Activated CD4-positive, alpha-beta T cell treated with anti-CD3 and anti-CD28 coated beads, Interleukin-2, amount 50 U/mL, for 48 hours (primary cell): ENCODE data around the gene ADAMTS14.

ENCODE experiments used
- DNase-seq, 2 experiments: peaks; one replicate each; pipeline ENCODE4 v3.0.0-alpha.2; 2020

Gene ADAMTS14

GRCh38 chr10:70733051-70733450, 60.7 kb downstream of the ADAMTS14 start:
- no peak for DNase-seq

DNA sequence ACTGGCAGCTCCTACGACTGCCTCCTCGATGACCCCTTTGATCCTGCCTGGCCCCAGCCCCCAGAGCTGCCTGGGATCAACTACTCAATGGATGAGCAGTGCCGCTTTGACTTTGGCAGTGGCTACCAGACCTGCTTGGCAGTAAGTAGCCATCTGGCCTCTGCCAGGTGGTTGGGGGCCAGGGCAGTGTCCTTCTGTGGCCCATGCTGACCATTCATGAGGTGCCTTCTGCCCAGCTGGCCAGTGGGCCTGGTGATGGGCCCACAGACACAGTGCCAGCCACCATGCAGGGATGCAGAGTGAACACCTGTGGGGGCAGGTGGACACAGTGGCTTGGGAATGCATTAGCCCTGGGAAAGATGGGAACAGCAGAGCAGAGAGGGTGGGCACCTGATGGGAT, 62.9 kb downstream of the ADAMTS14 start:
- DNase-seq: no peak

DNA sequence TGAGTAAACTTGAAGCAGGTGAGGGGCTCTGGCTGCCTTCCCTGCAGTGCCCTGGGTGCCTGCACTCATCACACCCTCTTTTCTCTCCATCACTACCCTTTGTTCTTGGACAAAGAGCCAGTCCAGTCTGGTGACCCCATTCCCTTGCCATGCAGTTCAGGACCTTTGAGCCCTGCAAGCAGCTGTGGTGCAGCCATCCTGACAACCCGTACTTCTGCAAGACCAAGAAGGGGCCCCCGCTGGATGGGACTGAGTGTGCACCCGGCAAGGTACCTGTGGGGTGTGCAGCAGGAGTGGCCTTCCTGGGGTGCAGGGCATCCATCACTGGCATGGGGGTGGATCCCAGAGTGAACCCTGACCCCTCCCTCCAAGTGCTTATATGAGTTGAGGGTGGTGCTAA, 64.2 kb downstream of the ADAMTS14 start:
- no peak for DNase-seq

DNA sequence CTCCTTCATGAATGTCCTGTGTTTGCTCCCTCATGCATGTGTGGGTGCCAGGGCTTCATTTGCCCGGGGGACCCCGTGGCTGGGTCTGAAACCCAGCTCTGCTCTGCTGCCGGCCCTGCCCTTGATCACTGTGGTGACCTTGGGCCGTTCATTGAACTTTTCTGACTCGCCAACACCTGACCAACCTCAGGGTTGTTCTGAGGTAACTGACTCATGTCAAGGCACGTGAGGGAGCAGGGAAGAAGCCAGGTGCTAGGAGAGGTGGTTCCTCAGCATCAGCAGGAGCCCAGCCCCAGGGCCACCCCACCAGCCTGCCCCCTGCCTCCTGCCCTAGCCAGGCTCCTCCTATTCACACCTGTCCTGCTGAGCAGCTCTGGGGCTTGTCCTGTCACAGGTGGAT, 64.9 kb downstream of the ADAMTS14 start:
- no peak for DNase-seq

GRCh38 chr10:70738006-70738760, 65.9 kb downstream of the ADAMTS14 start:
- DNase-seq: no peak

- DNase-seq: no peak
These were observed 66.4 kb downstream of the ADAMTS14 start for GRCh38 chr10:70738761-70739121.

DNA sequence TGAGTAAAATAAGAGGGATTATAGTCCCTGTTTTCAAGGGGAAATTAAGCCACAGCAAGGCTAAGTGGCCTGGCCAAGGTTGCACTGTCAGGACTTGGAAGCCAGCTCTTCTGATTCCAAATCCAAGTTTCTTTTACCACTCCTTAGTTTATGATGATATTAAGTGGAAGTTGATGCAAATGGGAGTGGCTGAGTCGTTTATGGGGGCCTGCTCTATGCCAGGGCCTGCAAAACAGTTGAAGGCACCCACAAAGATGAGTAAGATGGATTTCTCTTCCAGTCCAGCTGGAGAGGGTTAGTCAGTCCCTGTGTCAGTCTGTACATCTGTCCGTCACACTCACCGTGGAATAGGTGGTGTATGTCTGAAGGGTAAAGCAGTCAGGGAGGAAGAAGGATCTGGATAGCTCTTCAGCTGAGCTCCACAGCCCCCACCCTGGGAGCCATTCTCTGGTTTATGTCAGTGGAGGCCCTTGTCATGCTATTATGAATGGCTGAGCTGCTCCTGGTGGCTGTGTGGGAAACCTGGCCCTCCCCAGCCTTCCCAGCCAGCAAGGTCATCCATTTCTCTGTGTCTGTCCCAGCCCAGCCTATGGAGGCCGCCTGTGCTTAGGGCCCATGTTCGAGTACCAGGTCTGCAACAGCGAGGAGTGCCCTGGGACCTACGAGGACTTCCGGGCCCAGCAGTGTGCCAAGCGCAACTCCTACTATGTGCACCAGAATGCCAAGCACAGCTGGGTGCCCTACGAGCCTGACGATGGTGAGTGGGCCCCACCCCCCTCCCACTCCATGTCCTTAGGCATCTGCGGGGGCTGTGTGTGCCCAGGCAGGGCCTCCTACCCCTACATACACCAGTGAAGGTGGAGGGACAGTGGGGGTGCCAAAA, 68.3 kb downstream of the ADAMTS14 start:
- DNase-seq: no peak

DNA sequence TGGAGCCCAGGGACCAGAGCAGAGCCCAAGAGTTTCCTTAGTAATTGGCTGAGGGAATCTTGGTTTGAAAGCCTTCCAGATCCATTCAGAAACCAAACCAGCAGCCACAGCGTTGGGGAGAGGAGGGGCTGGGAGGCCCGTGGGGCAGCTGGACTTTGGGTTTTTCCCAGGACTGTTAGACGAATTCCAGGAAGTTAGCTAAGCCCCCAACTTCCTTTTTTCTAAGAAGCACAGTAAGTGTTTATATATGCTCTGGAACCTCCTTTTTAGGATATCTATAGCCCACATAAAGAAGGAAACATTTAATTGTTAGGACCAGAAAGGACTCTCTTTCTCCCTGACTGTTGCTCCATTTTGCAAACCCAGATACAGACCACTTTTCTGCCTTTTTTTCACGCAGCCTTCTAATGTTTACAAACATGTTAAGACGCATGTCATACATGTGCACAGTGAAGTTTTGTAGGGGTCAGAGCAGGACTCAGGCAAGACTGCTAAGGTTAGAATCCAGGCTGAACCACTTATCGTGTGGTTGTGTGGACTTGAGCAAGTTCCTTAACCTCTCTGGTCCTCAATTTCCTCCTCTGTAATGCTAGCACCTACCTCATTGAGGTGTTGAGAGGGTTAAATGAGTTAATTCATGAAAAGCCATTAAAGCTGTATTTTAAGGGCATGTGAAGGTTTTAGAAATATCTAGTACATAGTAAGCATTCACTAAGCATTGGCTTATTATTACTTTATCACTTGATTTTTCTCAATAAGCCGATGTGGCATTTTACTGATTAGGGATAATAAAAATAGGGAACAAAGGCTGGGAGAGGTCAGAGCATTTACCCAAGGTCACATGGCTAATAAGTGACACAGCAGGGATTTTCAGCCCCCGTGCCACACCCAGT, 70.5 kb downstream of the ADAMTS14 start:
- no peak for DNase-seq

DNA sequence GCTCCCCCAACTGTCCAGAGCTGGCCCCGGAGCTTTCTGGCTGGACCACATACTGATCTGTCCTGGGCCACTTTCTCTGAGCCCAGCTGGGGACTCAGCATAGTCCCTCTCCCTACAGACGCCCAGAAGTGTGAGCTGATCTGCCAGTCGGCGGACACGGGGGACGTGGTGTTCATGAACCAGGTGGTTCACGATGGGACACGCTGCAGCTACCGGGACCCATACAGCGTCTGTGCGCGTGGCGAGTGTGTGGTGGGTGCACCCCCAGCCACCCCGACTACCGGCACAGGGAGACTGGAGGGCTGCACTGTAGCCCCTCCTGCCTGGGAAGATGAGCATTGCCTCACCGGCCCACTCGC, 71.1 kb downstream of the ADAMTS14 start:
- no peak for DNase-seq

DNA sequence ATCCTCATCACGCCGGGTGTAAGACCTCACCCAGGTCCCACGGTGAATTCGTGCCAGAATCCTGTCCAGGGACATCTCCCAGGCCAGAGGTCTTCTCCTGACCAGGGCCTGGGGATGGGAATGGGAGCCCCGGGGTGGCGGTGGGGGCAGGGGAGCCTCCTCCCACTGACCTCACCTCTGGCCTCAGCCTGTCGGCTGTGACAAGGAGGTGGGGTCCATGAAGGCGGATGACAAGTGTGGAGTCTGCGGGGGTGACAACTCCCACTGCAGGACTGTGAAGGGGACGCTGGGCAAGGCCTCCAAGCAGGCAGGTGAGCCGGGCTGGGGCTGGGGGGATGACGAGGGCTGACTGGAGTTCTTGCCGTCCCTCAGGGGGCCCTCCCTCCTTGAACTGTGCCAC, 71.6 kb downstream of the ADAMTS14 start:
- no peak for DNase-seq

DNA sequence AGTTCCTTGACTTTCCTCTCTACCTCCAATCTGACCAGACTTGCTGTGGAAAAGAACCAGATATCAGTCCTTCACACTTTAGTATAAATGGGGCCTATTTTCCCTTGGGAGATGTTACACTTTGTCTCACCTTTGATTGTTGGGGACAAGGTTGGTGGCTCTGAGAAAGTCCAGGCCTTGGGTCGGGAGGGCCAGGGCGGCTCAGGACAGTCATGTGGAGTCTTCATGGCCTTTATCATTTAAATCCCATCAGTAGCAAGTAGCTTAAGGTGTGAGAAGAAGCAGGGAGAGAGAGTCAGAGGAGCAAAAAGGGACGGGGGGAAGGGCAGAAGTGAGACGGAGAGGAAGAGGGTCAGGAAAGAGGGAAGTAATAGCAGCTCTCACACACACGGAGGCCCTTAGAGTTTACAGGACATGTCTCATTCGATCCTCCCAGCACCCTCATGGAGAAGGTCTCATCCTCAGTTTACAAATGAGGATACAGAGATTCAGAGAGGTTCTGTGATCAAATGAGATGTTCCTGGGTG, 72.4 kb downstream of the ADAMTS14 start:
- DNase-seq: no peak

DNA sequence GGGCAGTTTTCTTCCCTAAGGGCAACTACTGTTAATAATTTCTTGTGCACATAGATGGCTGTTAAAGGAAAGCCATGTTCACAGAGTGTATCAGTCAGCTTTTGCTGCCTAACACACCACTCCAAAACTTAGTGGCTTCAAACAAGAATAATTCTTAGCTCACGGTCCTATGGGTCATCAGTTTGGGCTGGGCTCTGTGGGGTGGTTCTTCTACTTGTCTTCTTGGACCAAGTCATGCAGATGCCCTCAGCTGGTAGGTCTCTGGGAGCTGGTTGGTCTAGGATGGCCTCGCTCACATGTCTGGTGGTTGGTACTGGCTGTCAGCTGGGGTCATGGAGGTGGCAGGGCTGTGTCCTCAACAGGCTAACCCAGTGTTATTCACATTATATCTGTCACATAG, 73.2 kb downstream of the ADAMTS14 start:
- DNase-seq: no peak

DNA sequence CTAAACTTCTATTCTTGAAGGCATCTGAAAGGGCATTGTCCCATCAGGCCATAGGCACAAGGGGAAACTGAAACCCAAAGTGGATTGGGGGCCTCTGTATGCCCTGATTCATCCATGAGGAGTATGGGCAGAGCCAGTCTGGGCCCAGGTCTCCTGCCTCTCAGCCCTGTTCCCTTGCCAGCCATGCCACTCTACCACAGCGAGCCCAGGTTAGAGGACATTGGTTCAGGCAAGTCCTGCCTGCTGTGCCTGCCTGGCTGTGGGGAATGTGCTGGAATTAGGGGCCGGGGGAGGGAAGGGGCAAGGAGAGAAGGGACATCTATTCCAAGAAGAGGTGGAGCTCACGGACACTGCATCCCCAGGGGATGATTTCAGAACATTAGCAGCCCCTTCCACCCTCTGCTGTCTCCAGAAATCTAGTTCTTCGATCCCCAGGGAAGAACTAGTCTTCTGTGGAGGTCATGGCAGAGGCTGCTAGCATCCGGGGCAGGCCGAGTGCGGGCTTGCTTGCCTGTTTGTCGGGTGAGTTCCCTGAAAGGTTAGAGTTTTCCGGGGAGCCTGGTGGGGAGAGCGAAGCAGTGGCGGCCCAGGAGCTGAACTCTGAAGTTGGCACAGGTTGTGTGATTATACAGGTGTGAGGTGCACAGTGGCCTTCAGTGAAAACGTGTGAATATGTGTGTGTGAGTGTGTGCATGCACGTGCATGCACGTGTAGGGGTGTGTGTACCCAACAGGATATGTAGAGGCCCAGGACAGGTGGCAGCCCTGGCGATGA, 75.1 kb downstream of the ADAMTS14 start:
- no peak for DNase-seq

DNA sequence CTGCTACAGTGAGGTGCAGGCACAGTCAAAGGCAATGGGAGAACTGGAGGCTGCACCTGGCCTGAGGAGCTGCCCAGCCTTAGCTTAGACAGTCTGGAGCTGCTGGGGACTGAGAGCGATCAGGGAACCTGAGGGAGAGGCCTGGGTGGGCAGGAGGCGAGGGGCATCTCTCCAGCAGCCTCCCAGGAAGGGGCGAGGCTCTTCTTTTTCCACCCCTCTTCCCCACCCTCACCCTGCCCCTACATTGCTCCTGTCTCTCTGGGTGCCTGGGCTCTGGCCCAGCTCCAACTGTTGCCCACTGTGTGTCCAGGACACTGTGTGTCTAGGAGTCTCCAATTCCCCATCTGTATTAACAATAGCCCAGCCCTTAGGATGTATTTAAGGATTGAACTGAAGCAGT, 76.0 kb downstream of the ADAMTS14 start:
- no peak for DNase-seq

DNA sequence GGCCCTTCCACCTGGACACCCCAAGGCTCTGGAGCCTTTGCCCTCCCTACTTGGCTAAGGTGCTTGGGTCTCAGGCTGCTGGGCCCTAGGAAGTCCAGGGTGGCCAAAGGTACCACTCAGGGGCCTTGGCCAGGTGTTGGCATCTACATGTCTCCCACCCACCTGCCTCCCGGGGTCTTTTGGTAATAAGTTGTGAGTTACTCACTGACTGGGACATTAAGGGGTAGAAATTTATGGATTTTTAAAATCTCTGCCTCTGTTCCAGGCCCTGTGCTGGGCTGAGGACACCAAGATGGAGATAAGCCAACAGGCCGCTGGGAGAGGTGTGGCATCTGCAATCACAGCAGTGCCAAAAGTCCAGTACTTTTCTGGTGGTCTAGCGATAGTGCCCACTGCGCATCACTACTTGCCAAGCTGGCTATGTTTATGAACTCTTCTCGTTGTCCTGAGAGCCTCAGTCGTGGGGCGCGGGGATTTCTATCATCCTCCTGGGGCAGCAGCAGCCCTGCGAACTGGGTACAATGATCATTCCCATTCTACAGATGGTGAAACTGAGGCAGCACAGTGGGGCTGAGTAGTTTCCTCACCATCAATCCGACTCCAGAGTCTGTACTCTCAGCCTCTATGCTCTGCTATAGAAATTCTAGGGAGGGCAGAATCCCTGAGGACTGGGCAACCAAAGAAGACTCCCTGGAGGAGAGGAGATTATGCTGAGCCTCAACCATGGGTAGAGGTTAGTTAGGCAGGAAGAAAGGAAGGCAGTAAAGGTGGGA, 76.7 kb downstream of the ADAMTS14 start:
- DNase-seq: no peak

DNA sequence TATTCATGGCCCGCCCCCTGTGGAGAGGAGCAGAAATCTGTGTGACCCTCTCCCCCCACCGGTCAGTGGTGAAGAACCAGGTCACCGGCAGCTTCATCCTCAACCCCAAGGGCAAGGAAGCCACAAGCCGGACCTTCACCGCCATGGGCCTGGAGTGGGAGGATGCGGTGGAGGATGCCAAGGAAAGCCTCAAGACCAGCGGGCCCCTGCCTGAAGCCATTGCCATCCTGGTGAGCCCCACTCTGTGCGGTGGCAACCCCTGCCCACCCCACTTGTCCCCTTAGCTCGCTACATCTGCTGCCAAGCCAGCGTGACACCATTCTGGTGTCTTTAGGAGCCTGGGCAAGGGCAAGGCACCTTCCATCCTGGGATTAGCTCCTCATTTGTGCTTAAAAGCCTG, 77.5 kb downstream of the ADAMTS14 start:
- DNase-seq: no peak

DNA sequence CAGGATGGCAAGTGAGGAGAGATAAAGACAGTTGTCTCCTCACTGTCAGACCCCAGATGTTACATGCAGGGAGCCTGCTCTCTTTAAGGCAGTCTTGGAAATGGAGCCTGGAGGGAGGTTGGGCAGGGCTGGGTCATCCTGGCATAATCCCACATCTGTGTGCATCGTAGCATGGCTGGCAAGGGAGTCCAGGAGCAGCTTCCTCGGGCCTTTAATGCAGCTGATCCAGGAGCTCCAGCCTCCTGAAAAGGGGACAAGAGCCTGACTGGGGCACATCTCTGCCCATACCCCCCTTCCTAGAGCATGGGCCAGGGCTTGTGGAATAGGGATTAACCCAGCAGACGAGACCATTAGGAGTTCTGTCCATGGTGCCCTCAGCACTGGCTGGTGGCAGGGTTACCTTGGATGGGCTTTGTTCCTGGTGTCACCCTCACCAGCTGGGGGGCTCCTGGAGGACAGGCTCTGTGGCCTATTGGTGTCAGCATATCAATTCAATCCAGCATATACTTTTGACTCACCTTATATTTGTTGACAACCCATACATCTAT, 77.9 kb downstream of the ADAMTS14 start:
- no peak for DNase-seq

- DNase-seq: no peak
These were observed 79.0 kb downstream of the ADAMTS14 start for GRCh38 chr10:70751356-70751755.

GRCh38 chr10:70751991-70752390, 79.7 kb downstream of the ADAMTS14 start:
- DNase-seq: no peak

DNA sequence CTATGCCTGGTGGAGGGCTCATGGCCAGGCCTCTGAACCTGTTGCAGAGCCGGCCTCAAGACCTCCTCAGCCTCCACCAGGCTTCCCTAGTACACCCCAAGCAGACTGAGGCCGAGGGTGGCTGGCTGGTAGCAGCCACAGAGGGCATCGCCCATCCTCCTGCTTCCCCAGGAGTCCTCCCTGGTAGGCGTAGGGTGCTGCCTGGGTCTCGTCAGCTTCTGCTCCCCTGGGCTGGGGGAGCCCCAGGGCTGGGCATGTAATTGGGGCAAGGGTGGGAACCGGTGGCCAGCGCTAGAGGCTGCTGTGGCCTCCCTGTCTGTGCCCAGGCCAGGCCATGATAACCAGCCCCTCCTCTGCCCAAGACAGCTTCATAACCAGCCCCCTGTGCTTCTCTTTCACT, 80.3 kb downstream of the ADAMTS14 start:
- DNase-seq: no peak

DNA sequence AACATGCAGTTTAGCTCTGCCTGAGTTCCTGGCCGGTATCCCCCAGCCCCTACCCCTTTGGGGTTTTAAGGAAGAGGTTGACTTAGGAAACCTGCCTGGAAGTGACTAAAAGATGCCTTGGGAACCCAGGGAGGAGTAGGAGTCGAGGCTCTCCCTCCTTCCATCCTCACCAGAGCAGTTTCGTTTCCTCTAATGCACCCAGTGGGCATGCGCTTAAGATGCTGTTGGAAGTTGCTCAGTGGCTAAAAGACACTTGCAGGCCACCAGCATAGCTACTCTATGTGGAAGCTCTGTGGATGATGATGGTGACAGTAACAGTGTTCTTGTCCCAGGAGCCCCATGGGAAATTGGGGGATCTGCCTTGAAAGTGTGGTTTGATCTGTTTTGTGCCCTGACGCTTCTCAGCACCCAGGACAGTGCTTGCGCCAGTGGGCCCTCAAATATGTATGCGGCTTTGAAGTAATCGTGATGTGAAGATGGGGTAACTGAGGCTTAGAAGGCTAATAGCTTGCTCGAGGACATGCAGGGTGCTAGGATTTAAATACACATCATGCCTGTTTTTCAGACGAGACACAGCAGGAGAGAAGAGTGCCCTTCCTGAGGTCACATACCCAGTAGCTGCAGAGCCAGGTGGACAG, 80.8 kb downstream of the ADAMTS14 start:
- DNase-seq: no peak
